HepG2 (cell line): ENCODE measurements around the gene KLHDC4. TPM values are rescaled to one million over a fixed set of nuclear protein-coding genes. Genes with fewer than 3 reads are reported as not detected.

Experiments
- BCL3 ChIP-seq: sonication (generic); formaldehyde crosslinking; IDR thresholded peaks from 2 replicates; pipeline ENCODE4 v1.5.1; 2020; ENCODE audit warnings: mild to moderate bottlenecking, missing genetic modification reagents, moderate library complexity
- CEBPG ChIP-seq: IDR thresholded peaks from 2 replicates; pipeline ENCODE4 v1.6.1; 2016
- DMAP1 ChIP-seq: IDR thresholded peaks from 2 replicates; pipeline ENCODE4 v1.6.1; 2016
- ELF1 ChIP-seq: sonication (generic); formaldehyde crosslinking; IDR thresholded peaks from 2 replicates; pipeline ENCODE4 v1.4.0; 2020; ENCODE audit warnings: missing genetic modification reagents
- HOXA9 ChIP-seq: sonication (generic); formaldehyde crosslinking; IDR thresholded peaks from 2 replicates; pipeline ENCODE4 v1.8.1; 2022; ENCODE audit warnings: missing genetic modification reagents, mild to moderate bottlenecking, moderate library complexity, borderline replicate concordance
- MIXL1 ChIP-seq: IDR thresholded peaks from 2 replicates; pipeline ENCODE4 v1.6.1; 2016
- NR1H2 ChIP-seq: sonication (generic); formaldehyde crosslinking; IDR thresholded peaks from 2 replicates; pipeline ENCODE4 v1.8.1; 2022; ENCODE audit warnings: low read depth, missing genetic modification reagents, borderline replicate concordance
- PHF20 ChIP-seq: sonication (generic); formaldehyde crosslinking; IDR thresholded peaks from 2 replicates; pipeline ENCODE4 v1.5.0; 2020; ENCODE audit warnings: mild to moderate bottlenecking, missing genetic modification reagents
- RAD51 ChIP-seq: fragments of 450-650 bp; IDR thresholded peaks from 2 replicates; pipeline ENCODE4 v1.6.1; 2016; ENCODE audit warnings: borderline replicate concordance
- RARG ChIP-seq: sonication (generic); formaldehyde crosslinking; IDR thresholded peaks from 2 replicates; pipeline ENCODE4 v1.4.0; 2020; ENCODE audit warnings: low read depth, mild to moderate bottlenecking, missing genetic modification reagents
- SAFB2 ChIP-seq: sonication (generic); formaldehyde crosslinking; IDR thresholded peaks from 2 replicates; pipeline ENCODE4 v1.5.1; 2020; ENCODE audit warnings: missing genetic modification reagents, low read depth, mild to moderate bottlenecking, borderline replicate concordance
- SNRNP70 ChIP-seq: fragments of 200-400 bp; formaldehyde crosslinking; IDR thresholded peaks from 2 replicates; pipeline ENCODE4 v1.6.1; 2017; ENCODE audit warnings: mild to moderate bottlenecking, low read depth, low read length, moderate library complexity
- U2AF2 ChIP-seq: fragments of 200-400 bp; formaldehyde crosslinking; IDR thresholded peaks from 2 replicates; pipeline ENCODE4 v1.6.1; 2017; ENCODE audit warnings: low read depth, mild to moderate bottlenecking, low read length
- ZNF292 ChIP-seq: sonication (generic); formaldehyde crosslinking; IDR thresholded peaks from 2 replicates; pipeline ENCODE4 v1.8.1; 2022; ENCODE audit warnings: mild to moderate bottlenecking, low read depth, missing genetic modification reagents, borderline replicate concordance
- ZNF335 ChIP-seq: sonication (generic); formaldehyde crosslinking; IDR thresholded peaks from 2 replicates; pipeline ENCODE4 v1.4.0; 2020; ENCODE audit warnings: missing genetic modification reagents
- ZNF430 ChIP-seq: sonication (generic); formaldehyde crosslinking; IDR thresholded peaks from 2 replicates; pipeline ENCODE4 v1.9.0; 2021; ENCODE audit warnings: mild to moderate bottlenecking, missing genetic modification reagents
- ZNF557 ChIP-seq: sonication (generic); formaldehyde crosslinking; IDR thresholded peaks from 2 replicates; pipeline ENCODE4 v1.4.0; 2020; ENCODE audit warnings: missing genetic modification reagents
- ZNF558 ChIP-seq: sonication (generic); formaldehyde crosslinking; IDR thresholded peaks from 2 replicates; pipeline ENCODE4 v1.9.0; 2022; ENCODE audit warnings: mild to moderate bottlenecking, missing genetic modification reagents, borderline replicate concordance
- ZNF569 ChIP-seq: sonication (generic); formaldehyde crosslinking; IDR thresholded peaks from 2 replicates; pipeline ENCODE4 v1.5.0; 2020; ENCODE audit warnings: mild to moderate bottlenecking, missing genetic modification reagents, moderate library complexity, borderline replicate concordance
- ZNF570 ChIP-seq: sonication (generic); formaldehyde crosslinking; IDR thresholded peaks from 2 replicates; pipeline ENCODE4 v1.4.0; 2020; ENCODE audit warnings: mild to moderate bottlenecking, missing genetic modification reagents, borderline replicate concordance
- ZNF777 ChIP-seq: sonication (generic); formaldehyde crosslinking; IDR thresholded peaks from 2 replicates; pipeline ENCODE4 v1.4.0; 2020; ENCODE audit warnings: missing genetic modification reagents
- ZNF788 ChIP-seq: sonication (generic); formaldehyde crosslinking; IDR thresholded peaks from 2 replicates; pipeline ENCODE4 v1.5.0; 2020; ENCODE audit warnings: mild to moderate bottlenecking, missing genetic modification reagents, borderline replicate concordance
- ZNF790 ChIP-seq: sonication (generic); formaldehyde crosslinking; IDR thresholded peaks from 2 replicates; pipeline ENCODE4 v1.8.0; 2022; ENCODE audit warnings: missing genetic modification reagents, mild to moderate bottlenecking, borderline replicate concordance
- polyA plus RNA-seq, 8 experiments: library from polyadenylated mRNA; depleted of rRNA in 3 of 8; stranded (reverse) in 7 of 8; unstranded in 1 of 8; fragments of >200 nt; fragmentation: Illumina TruSeq in 4 of 8; extraction: Trizol in 4 of 8; gene quantifications; 2 replicates each; pipeline versions ENCODE4 v1.2.1 to v1.2.3, GENCODE V29; 2011 to 2016; ENCODE audit warnings: low read depth in 4 of 8, missing spikeins in 1 of 8, mixed read lengths in 1 of 8; ENCODE audit not compliant: insufficient read depth in 1 of 8
- total RNA-seq, 5 experiments: library from RNA; depleted of rRNA; stranded (reverse); fragments of >200 nt; fragmentation: Illumina TruSeq; extraction: Trizol; gene quantifications; 2 replicates each; pipeline ENCODE4 v1.2.3, GENCODE V29; 2016; ENCODE audit warnings: low read depth in 1 of 5
- TF ChIP-seq, protein P1 (sequence below): sonication (generic); formaldehyde crosslinking; IDR thresholded peaks from 2 replicates; pipeline ENCODE4 v1.8.0; 2022; ENCODE audit warnings: mild to moderate bottlenecking, missing genetic modification reagents
- TF ChIP-seq, protein P2 (sequence below): sonication (generic); formaldehyde crosslinking; IDR thresholded peaks from 2 replicates; pipeline ENCODE4 v1.4.0; 2020; ENCODE audit warnings: mild to moderate bottlenecking, missing genetic modification reagents
- TF ChIP-seq, protein P3 (sequence below): sonication (generic); formaldehyde crosslinking; IDR thresholded peaks from 2 replicates; pipeline ENCODE4 v1.5.0; 2020; ENCODE audit warnings: missing genetic modification reagents

The KLHDC4 gene
- total and polyA plus RNA-seq, 2 of the 13 experiments (the other 11 are each of a cell fraction or from before 2014, with no cell fraction given): 18.7 to 31.8 TPM

DNA sequence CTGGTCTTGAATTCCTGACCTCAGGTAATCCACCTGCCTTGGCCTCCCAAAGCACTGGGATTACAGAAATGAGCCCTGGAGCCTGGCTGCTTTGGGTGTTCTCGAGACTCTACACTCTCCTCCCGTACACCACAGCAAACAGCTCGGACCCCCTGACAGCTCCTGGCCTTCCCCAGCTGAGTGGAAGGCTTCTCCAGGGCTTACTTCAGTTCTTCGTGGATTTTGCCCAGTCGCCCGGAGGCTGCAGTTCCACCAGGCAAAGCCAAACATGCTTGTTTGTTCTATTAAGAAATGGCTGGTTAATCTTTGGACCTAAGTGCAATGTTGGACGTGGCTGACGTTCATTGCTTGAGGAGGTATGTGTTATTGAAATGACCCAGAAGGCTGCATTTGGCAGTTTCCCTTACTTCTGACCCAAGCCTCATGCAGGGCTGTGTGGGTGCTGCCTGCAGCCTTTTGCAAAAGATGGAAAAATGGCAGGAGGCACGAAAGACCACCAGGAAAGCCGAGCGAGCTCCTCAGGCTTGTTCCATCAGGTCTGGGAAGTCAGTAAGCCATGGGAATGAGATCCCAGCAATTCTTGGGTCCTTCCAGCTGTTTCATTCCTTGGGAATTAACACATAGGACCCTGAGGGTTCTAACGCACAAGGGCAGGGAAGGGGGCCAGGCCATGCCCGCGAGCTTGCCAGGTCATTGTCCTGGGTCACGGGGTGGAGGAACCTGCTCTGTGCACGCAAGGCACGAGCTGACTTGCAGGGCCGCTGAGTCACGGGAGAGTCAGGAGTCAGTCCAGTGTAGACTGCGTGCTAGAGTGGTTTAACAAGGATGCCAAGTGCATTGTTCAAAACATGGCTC lies 23.9 kb upstream of the KLHDC4 start (continued):
- TF ChIP-seq, protein P1, sequence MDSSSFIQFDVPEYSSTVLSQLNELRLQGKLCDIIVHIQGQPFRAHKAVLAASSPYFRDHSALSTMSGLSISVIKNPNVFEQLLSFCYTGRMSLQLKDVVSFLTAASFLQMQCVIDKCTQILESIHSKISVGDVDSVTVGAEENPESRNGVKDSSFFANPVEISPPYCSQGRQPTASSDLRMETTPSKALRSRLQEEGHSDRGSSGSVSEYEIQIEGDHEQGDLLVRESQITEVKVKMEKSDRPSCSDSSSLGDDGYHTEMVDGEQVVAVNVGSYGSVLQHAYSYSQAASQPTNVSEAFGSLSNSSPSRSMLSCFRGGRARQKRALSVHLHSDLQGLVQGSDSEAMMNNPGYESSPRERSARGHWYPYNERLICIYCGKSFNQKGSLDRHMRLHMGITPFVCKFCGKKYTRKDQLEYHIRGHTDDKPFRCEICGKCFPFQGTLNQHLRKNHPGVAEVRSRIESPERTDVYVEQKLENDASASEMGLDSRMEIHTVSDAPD (CRISPR knock-in tag): peak; percentile 86; the same call in 1 of the 2 replicates
- no peak for TF ChIP-seq ZNF569 (CRISPR knock-in tag)
- TF ChIP-seq PHF20 (CRISPR knock-in tag): no peak
- TF ChIP-seq RARG (CRISPR knock-in tag): no peak
- peak; percentile 89 for TF ChIP-seq CEBPG
- peak; percentile 85; the same call in 1 of the 2 replicates for TF ChIP-seq ZNF292 (CRISPR knock-in tag)
- peak; percentile 95 for TF ChIP-seq MIXL1 (CRISPR knock-in tag)
- TF ChIP-seq U2AF2: no peak
- no peak; the same call in none of the 2 replicates for TF ChIP-seq BCL3 (CRISPR knock-in tag)
- TF ChIP-seq SAFB2 (CRISPR knock-in tag): no peak
- TF ChIP-seq ELF1 (CRISPR knock-in tag): peak; percentile 13; the same call in 1 of the 2 replicates
- TF ChIP-seq ZNF558 (CRISPR knock-in tag): no peak
- no peak for TF ChIP-seq RAD51
- peak; percentile 63; the same call in 1 of the 2 replicates for TF ChIP-seq ZNF335 (CRISPR knock-in tag)
- TF ChIP-seq, protein P2, sequence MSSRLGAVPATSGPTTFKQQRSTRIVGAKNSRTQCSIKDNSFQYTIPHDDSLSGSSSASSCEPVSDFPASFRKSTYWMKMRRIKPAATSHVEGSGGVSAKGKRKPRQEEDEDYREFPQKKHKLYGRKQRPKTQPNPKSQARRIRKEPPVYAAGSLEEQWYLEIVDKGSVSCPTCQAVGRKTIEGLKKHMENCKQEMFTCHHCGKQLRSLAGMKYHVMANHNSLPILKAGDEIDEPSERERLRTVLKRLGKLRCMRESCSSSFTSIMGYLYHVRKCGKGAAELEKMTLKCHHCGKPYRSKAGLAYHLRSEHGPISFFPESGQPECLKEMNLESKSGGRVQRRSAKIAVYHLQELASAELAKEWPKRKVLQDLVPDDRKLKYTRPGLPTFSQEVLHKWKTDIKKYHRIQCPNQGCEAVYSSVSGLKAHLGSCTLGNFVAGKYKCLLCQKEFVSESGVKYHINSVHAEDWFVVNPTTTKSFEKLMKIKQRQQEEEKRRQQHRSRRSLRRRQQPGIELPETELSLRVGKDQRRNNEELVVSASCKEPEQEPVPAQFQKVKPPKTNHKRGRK (CRISPR knock-in tag): peak; percentile 80; the same call in 1 of the 2 replicates
- peak; percentile 93 for TF ChIP-seq ZNF777 (CRISPR knock-in tag)
- peak; percentile 28; the same call in 1 of the 2 replicates for TF ChIP-seq NR1H2 (CRISPR knock-in tag)
- peak; percentile 84 for TF ChIP-seq ZNF430 (CRISPR knock-in tag)
- no peak for TF ChIP-seq HOXA9 (CRISPR knock-in tag)
- no peak for TF ChIP-seq SNRNP70
- TF ChIP-seq DMAP1: peak; percentile 89
- TF ChIP-seq, protein P3, sequence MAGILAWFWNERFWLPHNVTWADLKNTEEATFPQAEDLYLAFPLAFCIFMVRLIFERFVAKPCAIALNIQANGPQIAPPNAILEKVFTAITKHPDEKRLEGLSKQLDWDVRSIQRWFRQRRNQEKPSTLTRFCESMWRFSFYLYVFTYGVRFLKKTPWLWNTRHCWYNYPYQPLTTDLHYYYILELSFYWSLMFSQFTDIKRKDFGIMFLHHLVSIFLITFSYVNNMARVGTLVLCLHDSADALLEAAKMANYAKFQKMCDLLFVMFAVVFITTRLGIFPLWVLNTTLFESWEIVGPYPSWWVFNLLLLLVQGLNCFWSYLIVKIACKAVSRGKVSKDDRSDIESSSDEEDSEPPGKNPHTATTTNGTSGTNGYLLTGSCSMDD (CRISPR knock-in tag): no peak
- TF ChIP-seq ZNF788 (CRISPR knock-in tag): peak; percentile 87; the same call in 1 of the 2 replicates
- TF ChIP-seq ZNF557: 0 out of 2 replicates have a peak, but pooled peaks have one; percentile 75
- TF ChIP-seq ZNF790 (CRISPR knock-in tag): no peak
- no peak for TF ChIP-seq ZNF570 (CRISPR knock-in tag)
